GM18870 (cell line): ENCODE measurements around the gene TTLL10.

Source experiments
- ATAC-seq: cut with Tn5 transposase; IDR thresholded peaks from one replicate; pipeline ENCODE4 v1.9.1; 2021; ENCODE audit warnings: moderate library complexity; ENCODE audit not compliant: unreplicated experiment

TTLL10 gene, protein sequence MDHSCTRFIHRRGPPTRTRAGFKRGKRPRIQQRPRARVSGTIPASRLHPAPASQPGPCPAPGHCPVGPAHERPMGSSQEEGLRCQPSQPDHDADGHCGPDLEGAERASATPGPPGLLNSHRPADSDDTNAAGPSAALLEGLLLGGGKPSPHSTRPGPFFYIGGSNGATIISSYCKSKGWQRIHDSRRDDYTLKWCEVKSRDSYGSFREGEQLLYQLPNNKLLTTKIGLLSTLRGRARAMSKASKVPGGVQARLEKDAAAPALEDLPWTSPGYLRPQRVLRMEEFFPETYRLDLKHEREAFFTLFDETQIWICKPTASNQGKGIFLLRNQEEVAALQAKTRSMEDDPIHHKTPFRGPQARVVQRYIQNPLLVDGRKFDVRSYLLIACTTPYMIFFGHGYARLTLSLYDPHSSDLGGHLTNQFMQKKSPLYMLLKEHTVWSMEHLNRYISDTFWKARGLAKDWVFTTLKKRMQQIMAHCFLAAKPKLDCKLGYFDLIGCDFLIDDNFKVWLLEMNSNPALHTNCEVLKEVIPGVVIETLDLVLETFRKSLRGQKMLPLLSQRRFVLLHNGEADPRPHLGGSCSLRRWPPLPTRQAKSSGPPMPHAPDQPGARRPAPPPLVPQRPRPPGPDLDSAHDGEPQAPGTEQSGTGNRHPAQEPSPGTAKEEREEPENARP

DNA sequence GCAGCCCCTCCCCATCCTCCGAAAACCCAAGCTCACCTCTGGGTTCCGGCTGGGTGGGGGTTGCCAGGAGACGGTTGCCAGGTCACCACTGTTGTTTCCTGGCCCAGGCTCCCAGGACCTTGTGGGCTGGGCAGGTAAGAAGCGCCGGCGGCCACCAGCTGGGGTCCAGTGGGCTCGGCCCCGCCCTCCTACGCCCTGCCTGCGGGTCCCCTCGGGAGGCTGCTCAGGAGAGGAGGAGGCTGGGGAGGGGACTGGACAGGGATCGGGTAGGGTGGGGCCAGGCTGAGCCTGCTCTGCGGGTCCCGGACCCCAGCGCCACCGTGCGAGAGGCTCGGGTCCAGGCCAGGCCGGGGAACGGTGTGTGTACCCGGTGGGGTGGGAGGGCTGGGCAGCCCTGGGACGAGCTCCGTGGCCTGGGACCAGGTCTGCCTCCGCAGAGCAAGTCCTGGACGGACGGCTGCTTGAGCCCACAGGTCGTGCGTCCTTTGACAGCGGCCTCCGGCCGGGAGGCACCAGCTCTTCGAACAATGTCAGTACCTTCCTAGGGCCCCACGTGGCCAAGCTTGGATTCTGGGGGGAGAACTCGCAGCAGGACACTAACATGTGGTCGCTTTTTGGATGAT lies at the start of gene TTLL10:
TSS of gene TTLL10 (plus strand) at position 88 of the 623 bp plus-strand sequence. CDS start 5,336 bp downstream, outside the sequence.
- no peak for ATAC-seq

DNA sequence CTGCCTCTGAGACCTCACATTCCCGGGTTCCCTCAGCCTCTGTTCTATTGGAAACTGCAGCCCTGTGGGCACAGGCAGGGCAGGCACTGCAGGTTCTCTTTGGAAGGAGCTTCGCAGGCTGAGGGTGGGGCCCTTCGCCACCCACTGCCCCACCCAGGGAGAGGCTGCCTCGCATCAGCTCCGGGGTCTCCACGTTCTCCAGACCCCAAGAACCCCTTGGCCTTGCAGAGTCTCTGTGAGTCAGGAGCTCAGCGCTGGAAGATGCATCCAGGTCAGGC lies 49.2 kb upstream of the TTLL10 start:
- no peak for ATAC-seq

DNA sequence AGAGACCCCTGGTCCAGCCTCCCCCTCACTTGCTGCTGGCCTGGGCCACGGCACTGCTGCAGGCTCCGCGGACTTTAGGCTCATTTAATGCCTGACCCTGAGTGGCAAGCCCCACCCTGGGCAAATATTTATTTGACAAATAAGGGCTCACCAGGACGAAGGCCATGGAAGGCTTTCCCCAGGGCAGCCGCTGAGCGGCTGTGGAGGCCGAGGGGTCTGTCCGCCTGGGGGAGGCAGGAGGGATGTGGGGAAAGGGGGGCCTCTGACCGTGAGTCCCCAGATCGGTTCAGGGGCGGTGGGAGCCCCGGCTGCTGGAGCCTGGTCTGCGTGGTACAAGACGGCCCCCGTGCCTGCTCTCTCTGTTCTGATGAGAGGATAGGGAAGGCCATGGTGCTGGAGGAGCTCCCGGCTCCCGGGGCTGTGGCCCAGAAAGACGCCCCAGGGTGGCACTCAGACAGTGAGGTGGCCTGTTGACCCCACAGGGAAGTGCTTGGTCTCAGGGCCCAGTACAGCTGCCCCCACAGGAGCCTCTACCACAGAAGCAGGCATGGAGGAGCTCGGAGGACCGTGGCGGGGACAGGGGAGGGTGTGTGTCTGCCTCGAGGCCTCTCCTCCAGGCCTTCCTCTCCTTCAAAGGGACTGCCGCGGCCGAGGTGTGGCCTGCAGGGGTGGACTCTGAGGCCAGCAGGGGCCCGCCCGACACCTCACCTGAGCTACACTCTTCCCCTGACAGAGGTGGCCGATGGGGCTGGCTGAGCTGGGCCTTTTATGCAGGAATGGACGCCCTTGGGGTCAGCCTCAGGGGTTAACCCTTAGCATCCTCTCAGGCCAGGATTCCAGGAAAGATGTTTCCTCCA lies 48.7 kb upstream of the TTLL10 start:
- ATAC-seq = no peak

DNA sequence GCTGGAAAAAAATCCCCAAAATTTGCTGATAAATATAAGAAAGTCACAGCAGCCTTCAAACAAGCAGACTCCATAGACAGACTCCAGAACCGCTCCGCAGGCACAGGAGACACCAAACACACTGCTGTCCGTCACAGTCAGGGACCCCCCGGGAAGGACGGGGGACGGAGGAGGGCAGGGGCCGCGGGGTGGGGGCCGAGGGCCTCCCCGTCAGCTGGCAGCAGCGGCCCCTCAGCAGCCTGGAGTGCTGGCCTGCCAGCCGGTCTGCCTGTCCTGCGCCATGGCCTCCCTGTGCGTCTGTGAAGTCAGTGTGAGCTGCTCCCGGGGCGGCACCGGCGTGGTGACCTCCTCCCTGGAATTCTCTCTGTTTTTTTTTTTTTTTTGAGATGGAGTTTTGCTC lies 47.7 kb upstream of the TTLL10 start:
- no peak for ATAC-seq

DNA sequence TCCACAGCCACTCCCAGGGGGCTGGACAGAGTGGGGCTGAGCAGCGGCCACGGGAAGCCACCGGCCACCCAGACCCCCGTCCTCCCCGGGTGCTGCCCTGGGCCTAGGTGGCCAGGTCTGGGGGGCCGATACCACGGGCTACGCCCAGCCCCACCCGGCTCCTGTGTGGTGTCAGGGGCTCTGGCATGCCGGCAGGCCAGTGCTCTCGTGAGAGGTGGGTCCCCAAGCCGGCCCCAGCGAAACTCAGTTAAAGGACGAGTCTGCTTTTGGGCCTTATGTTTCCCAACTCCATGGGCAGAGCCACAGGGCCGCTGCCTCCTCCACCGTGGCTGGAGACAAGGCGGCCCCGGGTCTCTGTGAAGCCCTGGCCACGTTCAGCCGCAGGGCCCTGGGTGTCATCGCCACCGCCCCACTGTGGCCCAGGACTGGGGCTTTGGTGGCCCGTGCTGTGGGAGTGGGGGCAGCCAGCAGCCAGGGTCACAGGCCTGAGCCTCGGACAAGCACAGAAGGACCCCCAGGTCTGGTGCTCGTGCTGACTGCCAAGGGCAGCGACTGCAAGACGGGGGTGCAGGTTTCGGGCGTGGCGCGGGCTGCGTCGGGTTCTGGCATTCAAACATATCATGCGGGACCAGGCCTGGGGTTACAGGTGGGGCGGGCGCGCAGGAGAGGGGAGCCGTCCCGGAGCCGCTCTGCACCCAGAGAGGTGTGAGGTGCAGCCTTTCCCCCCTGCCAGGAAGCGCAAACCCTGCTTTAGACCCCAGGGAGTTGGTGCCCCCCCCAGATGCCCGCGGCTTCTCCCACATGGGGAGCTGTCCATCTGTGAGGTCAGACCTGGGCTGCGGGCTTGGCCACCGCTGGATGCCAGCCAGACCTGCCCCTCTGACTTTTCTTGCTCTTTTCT lies 45.9 kb upstream of the TTLL10 start:
- no peak for ATAC-seq

DNA sequence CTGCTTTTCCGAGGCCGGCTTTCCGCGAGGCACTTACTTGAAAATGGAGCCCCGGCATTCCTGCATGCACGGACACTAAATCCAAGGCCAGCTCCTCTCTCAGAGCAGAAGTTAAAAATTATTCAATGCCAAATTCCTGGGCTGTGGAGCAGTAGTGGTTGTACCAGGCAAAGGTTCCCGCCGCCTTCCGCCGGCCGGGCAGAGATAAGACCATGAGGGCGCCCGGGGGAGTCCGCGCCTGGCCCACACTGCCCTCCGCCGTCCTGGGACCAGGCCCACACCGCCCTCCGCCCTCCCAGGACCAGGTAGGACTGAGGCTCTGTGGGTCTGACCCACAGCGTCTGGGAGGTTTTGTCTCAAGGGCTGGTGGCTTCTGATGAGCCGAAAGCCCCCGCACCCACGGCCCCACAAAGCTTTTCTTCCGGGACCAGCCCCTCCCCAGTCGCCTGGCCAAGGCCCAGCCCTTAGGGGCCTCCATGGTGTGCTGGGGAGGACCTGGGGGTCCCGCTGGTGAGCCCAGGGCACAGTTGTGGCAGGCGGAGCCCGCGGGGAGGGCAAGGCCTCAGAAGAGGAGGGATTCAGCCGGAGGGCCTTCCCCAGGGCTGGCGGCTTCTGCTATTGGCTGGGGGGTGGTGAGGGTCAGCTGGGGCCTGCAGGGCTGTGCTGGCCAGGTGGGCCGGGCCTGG lies 45.1 kb upstream of the TTLL10 start:
- no peak for ATAC-seq

DNA sequence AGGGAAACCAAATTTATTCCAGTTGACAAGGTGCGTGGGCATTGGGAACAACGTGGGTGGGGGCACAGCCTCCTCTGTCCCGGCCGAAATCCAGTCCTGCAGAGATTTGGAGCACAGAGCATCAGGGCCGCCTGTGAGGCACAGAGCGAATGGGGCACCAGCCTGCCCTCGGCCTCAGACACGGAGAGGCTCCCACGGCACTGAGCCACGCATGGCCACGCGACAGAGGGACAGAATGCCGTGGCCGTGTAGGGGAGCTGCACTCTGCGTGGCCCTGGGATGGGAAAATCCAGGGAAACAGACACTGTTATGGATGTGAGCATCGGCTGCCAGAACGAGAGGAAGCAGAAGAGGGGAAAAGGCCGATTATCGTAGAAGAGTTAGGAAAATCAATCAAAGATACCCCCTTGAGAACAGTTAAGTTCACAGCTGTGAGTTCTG lies 44.3 kb upstream of the TTLL10 start:
- no peak for ATAC-seq

DNA sequence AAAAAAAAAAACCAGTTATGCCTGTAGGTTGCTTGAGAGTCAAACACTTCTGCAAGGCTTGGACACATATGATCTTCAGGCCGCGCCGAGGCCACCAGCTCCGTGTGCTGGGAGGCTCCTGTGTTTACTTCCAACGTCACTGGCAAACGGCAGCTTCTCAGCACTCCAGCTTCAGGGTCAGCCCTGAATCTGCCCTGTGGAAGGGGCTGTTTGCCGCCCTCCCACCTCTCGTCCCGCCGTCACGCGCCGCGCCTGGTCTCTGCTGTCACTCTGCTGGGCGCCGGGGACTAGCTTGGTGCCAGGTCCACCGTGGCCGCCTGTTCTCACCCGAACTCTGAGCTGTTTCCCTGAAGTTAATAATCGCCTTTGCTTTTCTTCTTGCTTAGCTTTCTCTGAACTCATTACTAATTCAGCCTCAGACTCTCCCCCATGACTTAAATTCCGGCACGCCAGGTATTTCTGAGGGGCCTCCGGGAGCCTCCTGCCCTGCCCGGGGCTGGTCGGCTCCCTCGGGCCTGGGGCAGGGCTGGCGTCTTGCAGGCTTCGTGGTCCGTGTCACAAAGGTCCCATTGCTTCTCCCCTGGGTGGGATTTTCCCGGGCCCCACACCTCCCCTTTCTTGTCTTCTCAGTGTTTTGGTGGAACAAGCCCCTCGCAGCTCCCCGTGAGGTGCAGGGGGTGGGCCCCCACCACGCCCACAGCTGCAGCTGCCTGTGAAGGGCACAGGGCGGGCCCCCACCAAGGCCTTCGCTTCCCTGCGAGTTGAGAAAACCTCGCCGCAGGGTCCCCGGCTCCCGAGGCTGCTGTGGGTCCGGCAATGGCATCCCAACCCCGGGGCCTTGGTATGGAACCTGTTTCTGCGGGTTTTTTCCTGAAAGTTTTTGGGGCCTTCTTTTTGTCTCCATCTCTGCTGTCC lies 43.2 kb upstream of the TTLL10 start:
- ATAC-seq = no peak

DNA sequence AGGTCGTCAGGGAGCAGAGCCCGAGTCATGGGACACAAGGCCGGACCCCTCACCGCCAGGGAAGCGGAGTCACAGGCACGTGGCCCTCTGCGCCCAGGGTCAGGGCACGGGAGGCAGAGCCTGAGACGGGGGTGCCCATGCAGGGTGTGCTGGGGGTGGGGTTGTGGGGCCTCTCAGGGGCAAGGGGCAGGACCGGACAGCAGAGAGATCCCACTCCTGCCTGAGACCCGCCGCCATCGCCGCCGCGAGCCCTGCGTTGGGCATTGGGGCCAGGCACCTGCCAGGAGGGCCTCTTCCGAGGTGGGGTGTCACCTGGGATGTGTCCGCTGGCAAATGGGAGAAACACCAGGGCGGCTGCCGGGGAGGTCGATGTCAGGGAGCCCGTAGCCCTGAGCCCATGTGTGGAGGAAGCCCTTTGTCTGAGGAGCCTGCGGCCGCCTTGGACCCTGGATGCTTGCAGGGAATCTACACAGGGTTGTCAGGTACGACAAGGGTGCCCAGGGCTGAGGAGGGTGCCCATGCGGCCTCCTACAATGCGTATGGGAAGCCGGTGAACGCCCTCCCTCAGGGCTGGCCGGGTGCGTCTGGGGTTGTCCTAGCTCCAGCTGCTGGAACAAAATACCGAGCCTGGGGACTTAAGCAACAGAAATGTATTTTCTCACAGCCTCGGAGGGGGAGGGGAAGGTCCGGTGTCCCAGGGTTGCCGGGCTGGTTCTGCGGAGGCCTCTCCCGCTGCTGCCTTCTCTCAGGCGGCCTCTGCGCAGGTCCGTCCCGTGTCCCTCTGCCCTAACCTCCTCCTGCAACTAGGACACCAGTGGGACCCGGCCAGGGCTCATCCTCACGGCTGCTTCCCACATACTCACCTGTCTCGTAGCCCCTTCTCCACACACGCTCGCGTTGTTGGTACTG lies 41.4 kb upstream of the TTLL10 start:
- ATAC-seq = no peak

DNA sequence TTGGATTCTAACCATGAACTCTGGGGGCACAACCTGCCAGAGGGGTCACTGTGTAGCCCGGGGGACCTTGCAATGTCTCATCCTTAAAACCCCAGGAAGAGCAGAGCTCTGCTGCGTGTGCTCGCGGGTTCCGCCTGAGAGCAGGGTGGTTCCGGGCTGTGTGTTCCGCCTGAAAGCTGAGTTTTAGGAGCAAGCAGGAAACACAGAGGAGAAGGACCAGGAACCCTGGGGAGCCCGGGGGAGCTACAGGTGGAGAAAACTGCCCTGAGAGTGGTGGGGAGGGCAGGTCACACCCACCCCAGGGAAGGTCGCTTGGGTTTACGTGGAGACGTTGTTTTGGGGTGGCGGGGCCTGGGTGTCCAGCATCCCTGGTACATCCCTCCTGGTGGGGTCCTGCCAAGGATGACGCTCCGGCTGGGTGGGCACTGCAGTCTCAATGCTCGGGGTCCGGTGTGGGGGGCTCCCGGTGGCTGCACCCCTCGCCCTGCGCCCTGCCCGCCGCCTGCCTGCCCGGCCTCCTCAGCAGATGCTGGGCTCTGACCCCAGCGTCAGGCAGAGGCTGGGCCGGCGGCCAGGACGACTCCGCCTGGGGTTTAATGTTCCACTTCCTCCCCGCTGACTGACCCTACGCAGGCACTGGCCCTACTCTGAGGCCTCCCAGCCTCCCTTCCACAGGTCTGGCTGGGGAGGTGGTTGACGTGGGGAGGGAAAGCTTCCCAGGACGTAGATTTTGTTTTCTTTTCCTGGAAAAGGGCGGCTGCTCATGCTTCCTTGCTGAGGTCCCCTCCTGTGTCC lies 40.5 kb upstream of the TTLL10 start:
- no peak for ATAC-seq

DNA sequence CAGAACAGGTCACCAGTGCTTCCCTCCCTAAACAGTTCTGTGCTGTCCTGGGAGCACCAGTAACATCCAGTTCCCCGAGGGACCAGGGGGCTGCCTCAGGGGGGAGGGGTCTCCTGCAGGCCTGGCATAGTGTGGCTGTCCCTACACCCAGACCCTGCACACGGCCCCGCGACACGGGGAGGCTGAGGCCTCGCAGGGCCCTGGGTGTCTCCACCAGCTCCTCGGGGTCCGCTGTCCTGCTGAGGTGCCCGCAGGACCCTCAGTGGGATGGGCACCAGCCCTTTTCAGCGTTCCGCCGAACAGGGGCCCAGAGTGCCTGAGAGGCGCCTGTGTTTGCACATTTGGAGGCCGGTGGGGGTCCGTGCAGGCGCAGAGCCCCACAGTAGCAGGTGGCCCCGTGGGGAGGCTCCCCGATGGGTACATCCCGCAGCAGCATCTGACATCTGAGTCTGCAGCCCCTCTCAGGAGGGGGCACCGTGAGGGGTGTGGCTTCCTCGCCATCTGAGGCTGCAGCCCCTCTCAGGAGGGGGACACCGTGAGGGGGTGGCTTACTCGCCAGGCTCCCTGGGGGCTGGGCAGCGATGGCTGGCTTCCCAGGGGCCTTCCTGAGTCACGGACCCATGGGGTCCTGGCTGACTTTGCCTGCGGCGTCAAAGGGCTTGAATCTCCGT lies 39.2 kb upstream of the TTLL10 start:
- ATAC-seq = no peak

DNA sequence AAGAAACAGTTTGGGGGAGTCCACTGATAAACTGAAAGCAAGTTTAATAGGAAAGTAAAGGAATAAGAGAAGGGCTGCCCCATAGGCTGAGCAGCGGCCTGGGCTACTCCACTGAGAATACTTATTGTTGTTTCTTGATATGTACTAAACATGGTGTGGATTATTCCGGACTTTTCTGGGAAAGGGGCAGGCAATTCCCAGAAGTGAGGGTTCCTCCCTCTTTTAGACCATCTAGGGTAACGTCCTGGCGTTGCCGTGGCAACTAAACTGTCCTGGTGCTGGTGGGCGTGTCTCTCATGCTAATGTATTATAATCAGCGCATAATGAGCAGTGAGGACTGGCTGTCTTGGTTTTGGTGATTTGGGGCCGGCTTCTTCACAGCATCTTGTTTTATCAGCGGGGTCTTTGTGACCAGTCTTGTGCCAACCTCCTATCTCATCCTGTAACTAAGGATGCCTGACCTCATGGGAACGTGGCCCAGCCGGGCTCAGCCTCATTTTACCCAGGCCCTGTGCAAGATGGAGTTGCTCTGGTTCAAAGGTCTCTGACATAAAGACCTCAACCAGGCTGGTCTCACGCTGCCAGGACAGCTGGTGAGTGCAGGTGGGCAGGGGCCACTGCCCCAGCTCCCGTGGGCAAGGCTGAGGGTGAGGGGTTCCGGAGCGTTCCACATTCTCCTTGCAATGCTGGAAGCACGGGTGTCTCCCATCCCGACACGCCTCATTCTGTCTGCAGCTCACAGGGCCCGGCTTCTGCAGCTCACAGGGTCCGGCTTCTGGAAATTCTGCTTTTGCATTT lies 38.1 kb upstream of the TTLL10 start:
- ATAC-seq = no peak

DNA sequence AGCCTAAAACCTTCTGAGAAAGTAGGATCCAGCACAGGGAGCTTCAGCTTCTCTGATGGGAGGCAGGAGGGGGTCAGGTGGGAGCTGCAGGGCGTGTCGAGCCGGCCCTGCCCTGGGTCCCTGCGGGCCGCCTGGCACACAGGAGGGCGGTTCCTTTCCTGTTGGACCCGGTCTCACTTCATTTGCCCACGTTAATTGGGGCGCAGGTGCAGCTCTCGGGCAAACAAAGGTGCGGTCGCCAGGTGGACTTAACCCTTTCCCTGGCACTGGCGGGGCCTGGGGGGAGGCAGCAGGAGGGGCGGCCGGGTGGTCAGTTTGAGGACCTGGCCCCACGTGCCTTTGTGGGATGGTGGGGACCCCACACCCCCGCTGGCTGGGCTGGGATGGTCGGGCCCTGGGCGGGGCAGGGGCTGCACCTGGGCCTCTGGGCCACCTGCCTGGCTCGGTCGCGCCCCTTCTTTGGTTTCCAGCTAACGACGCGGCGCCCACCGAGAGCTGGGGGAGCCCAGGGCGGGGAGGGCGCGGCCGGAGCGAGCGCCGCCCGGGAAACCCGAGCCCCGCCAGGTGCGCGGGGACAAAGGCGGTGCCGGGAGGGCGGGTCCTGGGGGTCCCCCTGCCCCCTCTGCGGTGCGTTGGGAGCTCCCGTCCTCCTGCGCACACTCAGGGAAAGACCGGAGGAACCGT lies 37.0 kb upstream of the TTLL10 start:
- ATAC-seq = no peak

DNA sequence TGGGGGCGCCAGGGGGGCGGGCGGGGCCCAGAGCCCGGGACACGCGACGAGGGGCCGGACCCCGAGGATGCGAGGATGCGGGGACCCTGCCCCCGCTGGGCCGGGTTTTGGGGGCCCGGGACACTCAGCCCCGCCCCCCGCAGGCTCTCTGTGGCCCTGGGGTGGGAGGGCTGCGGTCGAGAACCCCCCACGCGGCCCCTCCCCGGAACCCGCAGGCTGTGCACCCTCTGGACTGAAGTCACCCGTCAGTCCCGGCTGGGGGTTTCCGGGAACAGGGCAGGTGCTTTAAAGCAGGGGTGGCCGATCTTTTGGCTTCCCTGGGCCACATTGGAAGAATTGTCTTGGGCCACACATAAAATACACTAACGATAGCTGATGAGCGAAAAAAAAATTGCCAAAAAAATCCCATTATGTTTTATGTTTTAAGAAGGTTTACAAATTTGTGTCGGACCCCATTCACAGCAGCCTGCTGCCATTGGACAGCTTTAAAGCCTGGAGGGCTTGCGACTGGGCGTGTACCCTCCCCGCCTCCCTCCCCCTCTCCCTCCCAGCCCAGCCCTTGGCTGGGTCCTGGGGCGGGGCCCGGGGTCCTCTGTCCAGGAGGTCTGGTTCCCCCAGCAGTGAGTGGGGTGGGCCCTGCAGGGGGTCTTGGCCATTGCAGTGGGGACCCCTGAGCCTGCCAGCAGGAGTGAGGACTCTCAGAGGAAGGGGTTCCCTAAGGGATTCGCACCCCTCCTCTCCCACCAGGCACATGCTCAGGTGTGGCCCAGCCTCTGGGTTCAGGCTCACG lies 36.2 kb upstream of the TTLL10 start:
- no peak for ATAC-seq
